DND-41 (cell line): Measurements from ENCODE around the gene CREB3L1.

Source experiments
- ATAC-seq: fragments of 200-7000 bp; cut with Tn5 transposase; 3 replicates; pipeline ENCODE4 v1.9.1; 2021; ENCODE audit warnings: low read depth; ENCODE audit not compliant: insufficient read depth
- DNase-seq: peaks from one replicate; pipeline ENCODE4 v3.0.0-alpha.2; 2020
- H2AFZ ChIP-seq: 2 replicates; pipeline ENCODE4 v1.6.0; 2012; ENCODE audit warnings: low read depth, low read length
- H3K27ac ChIP-seq: 2 replicates; pipeline ENCODE4 v1.5.1; 2012; ENCODE audit warnings: low read length, inconsistent platforms
- H3K27me3 ChIP-seq: fragments of 200-600 bp; sonication (generic); 2 replicates; pipeline ENCODE4 v1.6.0; 2012; ENCODE audit warnings: low read length, mild to moderate bottlenecking, inconsistent platforms; ENCODE audit not compliant: insufficient read depth, poor library complexity
- H3K36me3 ChIP-seq: 2 replicates; pipeline ENCODE4 v1.5.1; 2012; ENCODE audit warnings: low read length, inconsistent platforms; ENCODE audit not compliant: insufficient read depth
- H3K4me1 ChIP-seq: 2 replicates; pipeline ENCODE4 v1.5.1; 2012; ENCODE audit warnings: mild to moderate bottlenecking, low read length; ENCODE audit not compliant: insufficient read depth
- H3K4me2 ChIP-seq: 2 replicates; pipeline ENCODE4 v1.6.0; 2012; ENCODE audit warnings: mild to moderate bottlenecking, moderate library complexity, low read length, inconsistent platforms; ENCODE audit not compliant: insufficient read depth
- H3K4me3 ChIP-seq, 2 experiments: fragments of 200-600 bp in 1 of 2; shearing (Covaris generic) in 1 of 2; 2 replicates each; pipeline ENCODE4 v1.5.1; 2012 to 2016; ENCODE audit warnings: inconsistent platforms in 2 of 2, low read length in 2 of 2, mild to moderate bottlenecking in 2 of 2, low read depth in 1 of 2, moderate library complexity in 1 of 2
- H3K79me2 ChIP-seq: 2 replicates; pipeline ENCODE4 v1.6.0; 2012; ENCODE audit warnings: low read length, inconsistent platforms; ENCODE audit not compliant: insufficient read depth
- H3K9ac ChIP-seq: 2 replicates; pipeline ENCODE4 v1.6.0; 2012; ENCODE audit warnings: low read depth, mild to moderate bottlenecking, inconsistent platforms, low read length, moderate library complexity
- H3K9me3 ChIP-seq: 2 replicates; pipeline ENCODE4 v1.5.1; 2012; ENCODE audit warnings: low read length, moderate library complexity, mild to moderate bottlenecking, inconsistent platforms; ENCODE audit not compliant: insufficient read depth, severe bottlenecking
- H4K20me1 ChIP-seq: 2 replicates; pipeline ENCODE4 v1.6.0; 2012; ENCODE audit warnings: low read length; ENCODE audit not compliant: insufficient read depth
- EZH2 ChIP-seq: IDR thresholded peaks from 3 replicates; pipeline ENCODE4 v1.6.1; 2012; ENCODE audit warnings: borderline replicate concordance, low read depth, mild to moderate bottlenecking, moderate library complexity, low read length, inconsistent platforms; ENCODE audit not compliant: severe bottlenecking
- TF ChIP-seq, protein P1 (sequence below): IDR thresholded peaks from 2 replicates; pipeline ENCODE4 v1.5.1; 2012; ENCODE audit warnings: borderline replicate concordance, low read length, moderate library complexity, mild to moderate bottlenecking; ENCODE audit not compliant: poor library complexity, severe bottlenecking; ENCODE audit errors: extremely low read depth

Gene CREB3L1

GRCh38 chr11:46330154-46330553, 52.7 kb downstream of the CREB3L1 start:
- TF ChIP-seq, protein P1, sequence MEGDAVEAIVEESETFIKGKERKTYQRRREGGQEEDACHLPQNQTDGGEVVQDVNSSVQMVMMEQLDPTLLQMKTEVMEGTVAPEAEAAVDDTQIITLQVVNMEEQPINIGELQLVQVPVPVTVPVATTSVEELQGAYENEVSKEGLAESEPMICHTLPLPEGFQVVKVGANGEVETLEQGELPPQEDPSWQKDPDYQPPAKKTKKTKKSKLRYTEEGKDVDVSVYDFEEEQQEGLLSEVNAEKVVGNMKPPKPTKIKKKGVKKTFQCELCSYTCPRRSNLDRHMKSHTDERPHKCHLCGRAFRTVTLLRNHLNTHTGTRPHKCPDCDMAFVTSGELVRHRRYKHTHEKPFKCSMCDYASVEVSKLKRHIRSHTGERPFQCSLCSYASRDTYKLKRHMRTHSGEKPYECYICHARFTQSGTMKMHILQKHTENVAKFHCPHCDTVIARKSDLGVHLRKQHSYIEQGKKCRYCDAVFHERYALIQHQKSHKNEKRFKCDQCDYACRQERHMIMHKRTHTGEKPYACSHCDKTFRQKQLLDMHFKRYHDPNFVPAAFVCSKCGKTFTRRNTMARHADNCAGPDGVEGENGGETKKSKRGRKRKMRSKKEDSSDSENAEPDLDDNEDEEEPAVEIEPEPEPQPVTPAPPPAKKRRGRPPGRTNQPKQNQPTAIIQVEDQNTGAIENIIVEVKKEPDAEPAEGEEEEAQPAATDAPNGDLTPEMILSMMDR = no peak
- no peak for TF ChIP-seq EZH2
- Histone ChIP-seq H3K27ac (peak overlapping the region; percentile 9; the same call in 1 of the 2 replicates), H4K20me1 (peaks cover 33% of the 10 kb centered on the region), H3K36me3 (no peaks in the 10 kb centered on the region), H3K4me2 (peak overlapping the region; percentile 57), H3K4me1 (peaks cover 49% of the 10 kb centered on the region), H3K27me3 (peaks cover 36% of the 10 kb centered on the region), H3K9ac (no peak overlapping the region), H3K79me2 (no peaks in the 10 kb centered on the region), H3K4me3 (0 out of 4 replicates have a peak overlapping the region, but pooled peaks of 1 of the 2 experiments have one; percentile 17), H3K9me3 (no peaks in the 10 kb centered on the region), H2AFZ (no peak overlapping the region)
- ATAC-seq = peak; percentile 7
- no peak for DNase-seq

DNA sequence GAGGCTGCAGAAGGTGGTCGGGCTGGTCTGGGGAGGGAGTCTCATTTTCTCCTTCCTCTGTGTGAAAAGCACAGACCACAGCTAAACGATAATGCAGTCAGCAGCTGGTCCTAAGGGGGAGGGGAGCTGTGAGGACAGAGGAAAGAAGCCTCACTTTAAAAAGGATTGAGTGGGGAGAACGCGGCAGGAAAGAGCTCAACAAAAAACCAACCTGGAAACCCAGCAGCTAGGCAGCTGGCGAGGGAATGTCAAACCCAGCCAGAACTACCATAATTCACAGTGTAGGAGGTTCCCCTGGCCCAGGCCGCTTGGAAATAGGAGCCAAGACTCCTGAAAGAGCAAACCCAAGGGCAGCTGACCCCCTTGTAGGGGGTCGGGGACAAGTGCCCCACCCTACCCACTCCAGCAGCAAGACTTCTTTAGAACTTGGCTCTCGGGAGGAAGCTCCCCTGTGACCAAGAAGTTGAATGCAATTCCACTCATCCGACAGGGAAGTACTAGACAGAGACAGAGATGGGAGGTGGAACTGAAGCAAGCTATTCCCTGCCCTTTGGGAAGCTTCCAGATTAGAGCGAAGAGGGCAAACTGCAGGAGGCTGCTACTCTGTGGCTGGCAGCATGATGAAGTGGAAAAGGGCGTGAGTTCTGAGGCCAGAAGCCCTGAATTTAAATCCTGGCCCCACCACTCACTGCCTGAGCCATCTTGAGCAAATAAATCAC, 53.3 kb downstream of the CREB3L1 start:
- Histone ChIP-seq H3K4me3 (peak overlapping the region in 1 of 2 experiments; percentile 17; a peak in 2 of 4 replicates), H3K27me3 (peaks cover 41% of the 10 kb centered on the region), H3K79me2 (no peaks in the 10 kb centered on the region), H3K4me2 (peak overlapping the region; percentile 57), H3K4me1 (peaks cover 49% of the 10 kb centered on the region), H4K20me1 (peaks cover 33% of the 10 kb centered on the region), H3K9me3 (no peaks in the 10 kb centered on the region), H3K27ac (peak overlapping the region; percentile 43; the same call in 1 of the 2 replicates), H3K9ac (peak overlapping the region; percentile 4; the same call in 1 of the 2 replicates), H3K36me3 (no peaks in the 10 kb centered on the region), H2AFZ (no peak overlapping the region)
- DNase-seq (peak; percentile 80), ATAC-seq (peak; percentile 68)
- TF ChIP-seq EZH2 = no peak
- TF ChIP-seq, protein P1 = no peak

DNA sequence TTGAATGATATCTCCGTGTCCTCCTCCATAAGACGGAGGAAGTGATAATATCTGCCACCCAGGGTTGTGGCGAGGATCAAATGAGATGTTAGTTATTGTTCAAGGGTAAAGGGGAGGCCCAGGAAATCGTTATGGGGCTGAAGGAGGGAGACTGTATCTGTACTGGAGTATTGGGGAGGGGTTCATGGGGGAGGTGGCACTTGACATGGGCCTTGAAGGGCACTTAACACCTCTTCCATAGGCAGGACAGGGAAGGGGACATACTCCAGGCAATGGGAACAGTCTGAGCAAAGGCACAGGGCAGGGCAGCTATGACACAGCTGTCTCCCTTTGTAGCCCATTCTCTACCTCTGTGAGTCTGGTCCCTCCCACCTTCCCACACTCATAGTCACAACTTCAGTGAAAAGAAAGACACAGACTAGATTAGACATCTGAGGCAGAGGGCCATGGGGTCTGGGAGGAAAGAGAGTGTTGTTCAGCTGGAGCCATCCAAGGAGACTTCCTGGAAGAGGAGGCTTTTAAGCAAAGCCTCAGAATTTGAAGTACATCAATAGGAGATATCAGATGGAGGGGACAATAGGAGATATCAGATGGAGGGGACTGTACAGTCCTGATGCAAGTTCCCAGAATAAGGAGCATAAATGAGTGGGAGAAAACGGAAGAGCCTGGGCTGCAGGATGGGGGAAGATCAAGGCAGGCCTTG, 54.0 kb downstream of the CREB3L1 start:
- H3K27me3 ChIP-seq = peaks cover 44% of the 10 kb centered on the region
- peak; percentile 80 for DNase-seq
- H3K36me3 ChIP-seq = no peaks in the 10 kb centered on the region
- no peak overlapping the region for H2AFZ ChIP-seq
- H3K4me2 ChIP-seq = peak overlapping the region; percentile 57; the same call in 1 of the 2 replicates
- H3K79me2 ChIP-seq = no peaks in the 10 kb centered on the region
- no peak for TF ChIP-seq EZH2
- TF ChIP-seq, protein P1 = no peak
- ATAC-seq = peak; percentile 85
- H3K4me1 ChIP-seq = peaks cover 49% of the 10 kb centered on the region
- no peaks in the 10 kb centered on the region for H3K9me3 ChIP-seq
- no peak overlapping the region for H3K9ac ChIP-seq
- peak overlapping the region; percentile 22; the same call in 1 of the 2 replicates for H3K27ac ChIP-seq
- peaks cover 33% of the 10 kb centered on the region for H4K20me1 ChIP-seq
- 0 out of 4 replicates have a peak overlapping the region, but pooled peaks of 1 of the 2 experiments have one; percentile 13 for H3K4me3 ChIP-seq
